Measurements from ENCODE around the gene ALX3.

Gene ALX3

DNA sequence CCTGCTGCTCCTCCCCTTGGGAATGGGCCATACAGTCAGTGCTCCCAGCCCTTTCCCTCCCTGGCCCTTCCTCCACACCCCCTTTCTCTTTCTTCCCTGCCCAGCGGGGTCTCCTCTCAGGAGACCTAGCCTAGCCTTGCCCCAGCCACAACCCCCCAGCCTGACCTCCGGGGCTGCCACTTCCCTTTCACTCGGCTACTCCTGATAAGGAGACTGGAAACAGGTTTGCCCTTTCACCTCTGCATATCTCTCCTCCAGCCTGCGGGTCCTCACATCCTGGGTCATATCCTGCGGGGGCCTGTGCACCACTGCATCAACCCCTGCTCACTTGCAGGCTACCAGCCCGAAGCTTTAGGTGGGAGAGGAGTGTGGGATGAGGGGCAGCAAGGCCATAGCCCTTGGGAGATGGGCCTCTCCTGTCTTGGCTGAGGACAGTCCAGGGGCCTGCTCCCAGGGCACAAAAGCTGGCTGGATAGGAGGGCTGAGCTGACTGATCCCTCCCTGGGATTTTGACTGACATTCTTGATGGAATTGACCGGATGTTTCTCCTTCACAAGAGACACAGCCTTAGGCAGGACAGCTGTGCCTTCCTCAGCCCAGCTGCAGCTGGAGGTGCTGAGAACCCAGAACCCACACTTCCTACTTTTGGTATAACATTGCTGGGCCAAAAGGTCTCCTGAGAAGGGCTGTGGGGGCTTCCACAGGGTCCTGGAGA lies 19.2 kb upstream of the ALX3 start:
- no peak overlapping the region for H3K4me3 ChIP-seq (ENCODE audit: low read depth, low read length)
- TF ChIP-seq, protein P1, sequence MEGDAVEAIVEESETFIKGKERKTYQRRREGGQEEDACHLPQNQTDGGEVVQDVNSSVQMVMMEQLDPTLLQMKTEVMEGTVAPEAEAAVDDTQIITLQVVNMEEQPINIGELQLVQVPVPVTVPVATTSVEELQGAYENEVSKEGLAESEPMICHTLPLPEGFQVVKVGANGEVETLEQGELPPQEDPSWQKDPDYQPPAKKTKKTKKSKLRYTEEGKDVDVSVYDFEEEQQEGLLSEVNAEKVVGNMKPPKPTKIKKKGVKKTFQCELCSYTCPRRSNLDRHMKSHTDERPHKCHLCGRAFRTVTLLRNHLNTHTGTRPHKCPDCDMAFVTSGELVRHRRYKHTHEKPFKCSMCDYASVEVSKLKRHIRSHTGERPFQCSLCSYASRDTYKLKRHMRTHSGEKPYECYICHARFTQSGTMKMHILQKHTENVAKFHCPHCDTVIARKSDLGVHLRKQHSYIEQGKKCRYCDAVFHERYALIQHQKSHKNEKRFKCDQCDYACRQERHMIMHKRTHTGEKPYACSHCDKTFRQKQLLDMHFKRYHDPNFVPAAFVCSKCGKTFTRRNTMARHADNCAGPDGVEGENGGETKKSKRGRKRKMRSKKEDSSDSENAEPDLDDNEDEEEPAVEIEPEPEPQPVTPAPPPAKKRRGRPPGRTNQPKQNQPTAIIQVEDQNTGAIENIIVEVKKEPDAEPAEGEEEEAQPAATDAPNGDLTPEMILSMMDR (IDR thresholded peaks at IDR 0.05; ENCODE audit: low read depth, low read length): no peak

DNA sequence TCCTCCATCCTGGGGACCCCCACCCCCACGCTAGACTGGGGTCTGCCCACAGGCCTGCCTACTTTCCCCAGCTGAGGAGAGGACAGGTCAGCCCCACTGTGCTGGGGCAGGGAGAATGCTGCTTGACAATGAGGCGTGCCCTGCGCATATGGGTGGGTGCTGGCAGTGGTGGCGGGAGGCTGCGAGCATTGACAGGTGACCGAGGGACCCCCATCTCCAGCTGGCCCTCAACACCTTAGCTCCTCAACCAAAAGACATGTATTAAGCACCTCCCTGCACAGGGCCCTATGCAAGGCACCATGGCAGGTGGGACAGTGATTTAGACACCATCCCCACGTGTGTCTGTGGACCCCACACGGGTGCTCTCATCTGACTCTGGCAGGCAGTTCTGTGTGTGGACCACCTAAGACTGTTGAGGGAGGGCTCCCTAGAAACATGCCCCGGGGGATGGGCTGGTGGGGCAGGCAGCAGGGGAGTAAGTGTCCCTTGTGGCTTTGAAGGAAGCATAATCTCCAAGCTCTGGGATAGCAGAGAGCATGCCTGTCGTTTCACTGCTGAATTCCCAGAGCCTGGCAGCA lies 18.4 kb upstream of the ALX3 start:
- H3K4me3 ChIP-seq (ENCODE audit: low read depth, low read length): no peak overlapping the region
- TF ChIP-seq, protein P1 (IDR thresholded peaks at IDR 0.05; ENCODE audit: low read depth, low read length): no peak

DNA sequence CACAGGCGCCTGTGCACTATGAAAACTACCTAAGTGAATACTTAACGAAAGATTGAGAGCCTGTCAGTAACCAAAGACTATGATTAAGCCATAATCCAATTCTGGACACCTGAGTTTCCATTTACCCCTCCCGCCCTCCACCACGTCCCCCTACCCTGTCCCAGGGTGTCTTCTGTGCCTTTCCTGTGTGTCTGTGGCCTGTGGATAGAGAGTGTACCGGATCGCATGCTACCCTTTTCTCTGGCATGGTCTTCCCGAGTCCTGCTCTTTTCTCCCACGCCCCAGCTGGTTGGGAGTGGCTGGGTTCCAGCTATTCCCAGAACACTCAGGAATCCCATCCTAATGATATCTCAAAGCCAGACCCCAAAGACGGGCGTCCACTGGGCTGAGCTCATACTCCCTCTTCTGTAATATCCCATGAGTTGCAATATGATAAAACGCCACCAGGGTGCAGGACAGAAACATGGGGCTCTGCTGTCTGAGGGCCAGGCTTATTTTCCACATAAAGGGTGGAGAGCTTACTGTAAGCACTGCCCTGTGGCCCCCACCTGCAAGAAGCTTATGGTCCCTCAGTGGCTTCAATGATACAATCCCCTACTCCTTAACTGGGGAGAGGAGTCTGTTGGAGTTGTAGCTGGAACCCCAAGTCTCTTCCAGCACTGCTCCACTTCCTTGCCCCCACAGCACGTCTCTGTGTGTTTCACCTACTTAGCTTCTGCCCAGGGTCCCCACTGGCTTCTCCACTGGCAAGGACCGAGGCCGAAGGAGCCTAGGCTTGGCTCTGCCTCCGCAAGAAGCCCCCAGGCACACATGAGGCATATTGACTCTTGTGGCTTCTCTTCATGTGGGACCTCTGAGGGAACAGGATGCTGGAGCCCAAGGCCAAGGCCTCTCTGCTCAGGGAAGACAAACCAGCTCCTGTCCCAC lies 17.6 kb upstream of the ALX3 start:
- TF ChIP-seq, protein P1 (IDR thresholded peaks at IDR 0.05; ENCODE audit: low read depth, low read length): peak; percentile 58
- H3K4me3 ChIP-seq (ENCODE audit: low read depth, low read length): no peak overlapping the region

DNA sequence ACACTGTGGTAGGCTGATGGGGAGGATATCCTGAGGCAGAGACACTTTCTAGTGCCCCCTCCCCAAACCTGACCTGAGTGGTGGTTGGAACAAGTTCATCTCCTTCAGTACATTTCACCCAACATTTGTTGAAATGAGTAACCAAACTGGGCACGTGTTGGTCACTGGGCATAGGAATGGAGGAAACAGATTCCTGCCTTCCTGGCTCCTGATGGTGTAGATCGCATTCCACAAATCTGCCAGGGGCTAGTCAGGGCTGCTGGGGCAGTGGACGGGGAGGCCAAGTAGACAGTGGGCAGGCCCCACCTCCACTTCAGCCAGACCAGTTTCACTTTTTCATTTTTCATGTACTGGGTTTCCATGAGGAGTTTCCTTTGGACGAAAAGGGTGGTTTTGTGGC lies 16.5 kb upstream of the ALX3 start:
- TF ChIP-seq, protein P1 (IDR thresholded peaks at IDR 0.05; ENCODE audit: low read depth, low read length): no peak

DNA sequence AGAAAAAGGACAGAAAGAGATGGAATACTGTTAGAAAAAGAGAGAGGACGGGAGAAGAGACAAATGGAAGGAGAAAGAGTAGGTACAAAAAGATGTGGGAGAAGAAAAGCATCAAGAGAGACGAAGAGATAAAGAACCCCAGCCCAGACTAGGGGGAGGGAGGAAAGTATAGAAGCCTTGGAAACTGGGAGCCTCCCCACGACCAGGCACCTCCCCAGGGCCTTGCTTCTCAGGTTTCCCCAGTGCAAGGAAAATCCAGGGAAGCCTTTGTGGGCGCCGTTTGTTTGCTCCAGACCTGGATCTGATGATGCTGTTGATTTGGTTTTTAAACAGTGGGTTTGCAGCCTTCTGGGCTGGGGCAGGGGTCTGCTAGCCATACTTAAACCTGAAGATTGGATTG lies 15.2 kb upstream of the ALX3 start:
- TF ChIP-seq, protein P1 (IDR thresholded peaks at IDR 0.05; ENCODE audit: low read depth, low read length): no peak
- H3K4me3 ChIP-seq (ENCODE audit: low read depth, low read length): no peak overlapping the region

More for the DNA sequence above, 16.5 kb upstream of the ALX3 start:
- no peak overlapping the region for H3K4me3 ChIP-seq (ENCODE audit: low read depth, low read length)

DNA sequence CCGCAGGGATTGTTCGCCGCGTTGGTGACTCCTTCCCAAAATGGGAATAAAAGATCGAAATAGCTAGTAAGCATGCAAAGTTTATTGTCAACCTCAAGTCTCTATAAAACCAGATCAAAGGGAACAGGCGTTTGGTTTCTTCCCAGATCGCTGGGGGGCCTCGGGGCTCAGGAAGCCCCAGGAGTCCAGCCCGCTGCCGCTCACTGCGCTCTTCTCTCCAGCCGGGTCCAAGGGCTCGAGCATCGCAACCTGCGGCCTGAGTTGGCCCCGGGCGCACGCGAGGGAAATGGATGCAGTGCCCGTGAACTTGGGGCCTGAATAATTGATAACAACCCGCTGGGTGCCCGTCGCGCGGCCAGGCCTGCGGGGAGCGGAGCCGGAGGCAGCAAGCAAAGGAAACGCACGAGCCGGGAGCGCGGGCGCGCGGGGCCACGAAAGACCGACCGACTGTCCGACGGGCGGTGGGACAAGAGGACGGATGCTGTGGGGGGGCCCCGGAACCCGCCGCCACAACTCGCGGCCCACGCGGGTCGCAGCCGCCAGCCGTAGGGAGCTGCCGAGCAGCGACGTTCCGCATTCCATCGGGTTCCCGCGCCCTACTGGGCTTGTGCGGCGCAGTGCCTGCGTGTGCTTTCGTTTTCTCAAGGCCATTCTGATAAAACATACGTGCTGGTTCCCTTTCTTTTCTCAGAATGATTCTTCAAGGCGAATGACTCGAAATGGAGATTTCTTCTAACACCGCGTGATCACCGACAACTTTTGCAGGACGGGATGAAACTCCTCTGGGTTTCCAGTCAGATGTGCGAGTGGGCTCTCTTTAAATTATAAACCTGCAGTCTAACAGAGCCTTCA lies 14.0 kb upstream of the ALX3 start:
- TF ChIP-seq, protein P1 (IDR thresholded peaks at IDR 0.05; ENCODE audit: low read depth, low read length): no peak
- H3K4me3 ChIP-seq (ENCODE audit: low read depth, low read length): peak overlapping the region; percentile 49
